ENCODE results near the gene PHYKPL.

DNA sequence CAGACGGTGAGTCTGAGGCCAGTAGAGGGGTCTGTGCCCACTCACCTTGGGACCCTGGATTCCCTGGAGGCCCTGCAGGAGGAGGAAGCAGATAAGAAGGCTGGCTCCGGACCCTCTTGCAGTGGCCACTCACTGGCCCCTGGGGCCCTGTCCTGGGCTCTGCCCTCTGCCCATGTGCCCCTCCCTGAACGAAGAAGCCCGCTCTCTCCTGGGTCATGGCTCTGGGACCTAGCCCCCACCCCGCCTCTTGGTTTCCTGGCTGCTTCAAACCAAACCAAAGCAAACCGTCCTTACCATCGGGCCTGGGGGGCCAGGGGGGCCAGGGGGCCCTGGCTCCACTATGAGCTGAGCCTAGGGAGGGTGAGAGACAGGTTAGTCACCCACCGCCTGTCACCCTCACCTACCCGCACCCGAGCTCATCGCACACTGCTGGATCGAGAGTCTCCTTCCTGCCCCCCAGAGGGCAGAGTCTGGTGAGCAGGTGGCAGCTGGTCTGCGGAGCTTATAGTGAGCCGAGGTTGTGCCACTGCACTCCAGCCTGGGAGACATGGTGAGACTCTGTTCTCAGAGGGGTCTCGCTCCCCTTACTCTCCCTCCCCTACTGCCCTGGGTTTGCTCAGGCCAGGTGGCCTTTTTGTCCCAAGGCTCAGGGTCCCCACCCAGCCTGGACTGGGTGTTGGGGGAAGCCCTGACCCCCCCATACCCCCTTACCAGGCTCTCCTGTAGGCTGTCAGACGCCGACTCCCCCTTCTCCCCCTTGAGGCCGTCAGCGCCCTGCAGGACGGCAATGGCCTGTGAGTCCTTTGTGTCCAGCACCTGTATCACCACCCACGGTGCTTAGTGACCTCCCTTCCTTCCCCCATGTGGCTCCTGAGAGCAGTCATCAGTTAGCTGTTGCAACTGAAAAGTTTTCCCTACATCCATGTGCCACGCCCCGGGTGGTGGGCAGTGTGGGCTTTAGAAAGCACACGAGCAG lies 15.2 kb upstream of the PHYKPL start:
- TF ChIP-seq POLR2AphosphoS5 (IDR thresholded peaks at IDR 0.05; ENCODE audit: insufficient read depth, low read depth, low read length) (no peak), POLR2A (IDR thresholded peaks at IDR 0.05; ENCODE audit: low read depth, low read length) (no peak), EZH2 (IDR thresholded peaks at IDR 0.05; ENCODE audit: borderline replicate concordance, low read depth, low read length, severe bottlenecking) (no peak), GATA2 (IDR thresholded peaks at IDR 0.05; ENCODE audit: insufficient read depth, insufficient read length, low read depth, low read length) (no peak), JUN (IDR thresholded peaks at IDR 0.05; ENCODE audit: borderline replicate concordance, insufficient read depth, insufficient read length, low read depth) (no peak)
- TF ChIP-seq, protein P1, sequence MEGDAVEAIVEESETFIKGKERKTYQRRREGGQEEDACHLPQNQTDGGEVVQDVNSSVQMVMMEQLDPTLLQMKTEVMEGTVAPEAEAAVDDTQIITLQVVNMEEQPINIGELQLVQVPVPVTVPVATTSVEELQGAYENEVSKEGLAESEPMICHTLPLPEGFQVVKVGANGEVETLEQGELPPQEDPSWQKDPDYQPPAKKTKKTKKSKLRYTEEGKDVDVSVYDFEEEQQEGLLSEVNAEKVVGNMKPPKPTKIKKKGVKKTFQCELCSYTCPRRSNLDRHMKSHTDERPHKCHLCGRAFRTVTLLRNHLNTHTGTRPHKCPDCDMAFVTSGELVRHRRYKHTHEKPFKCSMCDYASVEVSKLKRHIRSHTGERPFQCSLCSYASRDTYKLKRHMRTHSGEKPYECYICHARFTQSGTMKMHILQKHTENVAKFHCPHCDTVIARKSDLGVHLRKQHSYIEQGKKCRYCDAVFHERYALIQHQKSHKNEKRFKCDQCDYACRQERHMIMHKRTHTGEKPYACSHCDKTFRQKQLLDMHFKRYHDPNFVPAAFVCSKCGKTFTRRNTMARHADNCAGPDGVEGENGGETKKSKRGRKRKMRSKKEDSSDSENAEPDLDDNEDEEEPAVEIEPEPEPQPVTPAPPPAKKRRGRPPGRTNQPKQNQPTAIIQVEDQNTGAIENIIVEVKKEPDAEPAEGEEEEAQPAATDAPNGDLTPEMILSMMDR (IDR thresholded peaks at IDR 0.05; ENCODE audit: extremely low read depth in 1 of 2, insufficient read depth in 1 of 2, low read depth in 1 of 2, low read length in 2 of 2), result no peak
- TF ChIP-seq, protein P2, sequence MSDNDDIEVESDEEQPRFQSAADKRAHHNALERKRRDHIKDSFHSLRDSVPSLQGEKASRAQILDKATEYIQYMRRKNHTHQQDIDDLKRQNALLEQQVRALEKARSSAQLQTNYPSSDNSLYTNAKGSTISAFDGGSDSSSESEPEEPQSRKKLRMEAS (IDR thresholded peaks at IDR 0.05; ENCODE audit: insufficient read depth, insufficient read length), result no peak
